ENCODE results near the gene MACROD2.

DNA sequence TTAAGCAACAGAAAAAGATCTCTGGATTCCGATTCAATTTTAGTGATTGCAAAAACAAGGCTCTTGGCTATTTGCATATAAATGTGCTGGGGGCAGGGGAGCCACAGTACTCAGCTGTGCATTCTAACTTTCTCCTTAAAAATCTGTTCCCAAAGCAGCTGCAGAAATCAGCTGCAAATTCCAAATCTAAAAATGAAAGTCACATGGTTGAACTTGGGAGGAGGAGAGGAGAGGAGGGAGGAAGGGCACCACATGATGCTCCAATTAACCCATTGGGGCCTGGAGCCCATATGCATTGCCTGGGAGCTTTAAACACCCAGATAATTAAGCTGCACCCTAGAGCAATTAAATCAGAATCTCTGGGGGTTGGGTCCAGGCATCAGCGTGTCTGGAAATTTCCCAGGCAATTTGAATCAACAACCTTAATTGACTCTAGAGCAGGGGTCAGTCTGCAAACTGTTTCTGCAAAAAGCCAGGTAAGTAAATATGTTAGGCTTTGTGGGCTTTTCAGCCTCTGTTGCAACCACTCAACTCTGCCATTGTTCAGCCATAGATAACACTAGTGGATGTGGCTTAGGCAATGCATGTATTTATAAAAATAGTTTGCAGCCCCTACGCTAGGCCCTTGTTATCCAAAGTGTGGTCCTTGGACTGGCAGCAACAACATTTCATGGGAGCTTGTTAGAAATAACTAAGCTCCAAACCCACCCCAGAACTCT is 2069.8 kb downstream of the MACROD2 start:
- TF ChIP-seq, protein P1, sequence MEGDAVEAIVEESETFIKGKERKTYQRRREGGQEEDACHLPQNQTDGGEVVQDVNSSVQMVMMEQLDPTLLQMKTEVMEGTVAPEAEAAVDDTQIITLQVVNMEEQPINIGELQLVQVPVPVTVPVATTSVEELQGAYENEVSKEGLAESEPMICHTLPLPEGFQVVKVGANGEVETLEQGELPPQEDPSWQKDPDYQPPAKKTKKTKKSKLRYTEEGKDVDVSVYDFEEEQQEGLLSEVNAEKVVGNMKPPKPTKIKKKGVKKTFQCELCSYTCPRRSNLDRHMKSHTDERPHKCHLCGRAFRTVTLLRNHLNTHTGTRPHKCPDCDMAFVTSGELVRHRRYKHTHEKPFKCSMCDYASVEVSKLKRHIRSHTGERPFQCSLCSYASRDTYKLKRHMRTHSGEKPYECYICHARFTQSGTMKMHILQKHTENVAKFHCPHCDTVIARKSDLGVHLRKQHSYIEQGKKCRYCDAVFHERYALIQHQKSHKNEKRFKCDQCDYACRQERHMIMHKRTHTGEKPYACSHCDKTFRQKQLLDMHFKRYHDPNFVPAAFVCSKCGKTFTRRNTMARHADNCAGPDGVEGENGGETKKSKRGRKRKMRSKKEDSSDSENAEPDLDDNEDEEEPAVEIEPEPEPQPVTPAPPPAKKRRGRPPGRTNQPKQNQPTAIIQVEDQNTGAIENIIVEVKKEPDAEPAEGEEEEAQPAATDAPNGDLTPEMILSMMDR (IDR thresholded peaks at IDR 0.05) = no peak
- no peak for TF ChIP-seq POLR2AphosphoS5 (IDR thresholded peaks at IDR 0.05)
- TF ChIP-seq POLR2A (IDR thresholded peaks at IDR 0.05) = no peak
